ENCODE data around the gene COL4A2.

The COL4A2 gene

GRCh38 chr13:110262508-110263291 lies 44.4 kb upstream of the COL4A2 start:
- H3K4me3 ChIP-seq (replicated peaks; ENCODE audit: low read depth, low read length), result no peak overlapping the region
- DNase-seq (ENCODE audit: extremely low read depth, low read depth), result no peak
- TF ChIP-seq, protein P1, sequence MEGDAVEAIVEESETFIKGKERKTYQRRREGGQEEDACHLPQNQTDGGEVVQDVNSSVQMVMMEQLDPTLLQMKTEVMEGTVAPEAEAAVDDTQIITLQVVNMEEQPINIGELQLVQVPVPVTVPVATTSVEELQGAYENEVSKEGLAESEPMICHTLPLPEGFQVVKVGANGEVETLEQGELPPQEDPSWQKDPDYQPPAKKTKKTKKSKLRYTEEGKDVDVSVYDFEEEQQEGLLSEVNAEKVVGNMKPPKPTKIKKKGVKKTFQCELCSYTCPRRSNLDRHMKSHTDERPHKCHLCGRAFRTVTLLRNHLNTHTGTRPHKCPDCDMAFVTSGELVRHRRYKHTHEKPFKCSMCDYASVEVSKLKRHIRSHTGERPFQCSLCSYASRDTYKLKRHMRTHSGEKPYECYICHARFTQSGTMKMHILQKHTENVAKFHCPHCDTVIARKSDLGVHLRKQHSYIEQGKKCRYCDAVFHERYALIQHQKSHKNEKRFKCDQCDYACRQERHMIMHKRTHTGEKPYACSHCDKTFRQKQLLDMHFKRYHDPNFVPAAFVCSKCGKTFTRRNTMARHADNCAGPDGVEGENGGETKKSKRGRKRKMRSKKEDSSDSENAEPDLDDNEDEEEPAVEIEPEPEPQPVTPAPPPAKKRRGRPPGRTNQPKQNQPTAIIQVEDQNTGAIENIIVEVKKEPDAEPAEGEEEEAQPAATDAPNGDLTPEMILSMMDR (IDR thresholded peaks at IDR 0.05; ENCODE audit: low read depth, low read length, missing control alignments), result no peak

- no peak overlapping the region for H3K4me3 ChIP-seq (replicated peaks; ENCODE audit: low read depth, low read length)
- TF ChIP-seq, protein P1 (IDR thresholded peaks at IDR 0.05; ENCODE audit: low read depth, low read length, missing control alignments), result no peak
- DNase-seq (ENCODE audit: extremely low read depth, low read depth), result no peak
These were observed 43.7 kb upstream of the COL4A2 start for GRCh38 chr13:110263404-110263803.

GRCh38 chr13:110263888-110264287 lies 43.2 kb upstream of the COL4A2 start:
- TF ChIP-seq, protein P1 (IDR thresholded peaks at IDR 0.05; ENCODE audit: low read depth, low read length, missing control alignments), result no peak
- H3K4me3 ChIP-seq (replicated peaks; ENCODE audit: low read depth, low read length), result no peak overlapping the region
- no peak for DNase-seq (ENCODE audit: extremely low read depth, low read depth)

DNA sequence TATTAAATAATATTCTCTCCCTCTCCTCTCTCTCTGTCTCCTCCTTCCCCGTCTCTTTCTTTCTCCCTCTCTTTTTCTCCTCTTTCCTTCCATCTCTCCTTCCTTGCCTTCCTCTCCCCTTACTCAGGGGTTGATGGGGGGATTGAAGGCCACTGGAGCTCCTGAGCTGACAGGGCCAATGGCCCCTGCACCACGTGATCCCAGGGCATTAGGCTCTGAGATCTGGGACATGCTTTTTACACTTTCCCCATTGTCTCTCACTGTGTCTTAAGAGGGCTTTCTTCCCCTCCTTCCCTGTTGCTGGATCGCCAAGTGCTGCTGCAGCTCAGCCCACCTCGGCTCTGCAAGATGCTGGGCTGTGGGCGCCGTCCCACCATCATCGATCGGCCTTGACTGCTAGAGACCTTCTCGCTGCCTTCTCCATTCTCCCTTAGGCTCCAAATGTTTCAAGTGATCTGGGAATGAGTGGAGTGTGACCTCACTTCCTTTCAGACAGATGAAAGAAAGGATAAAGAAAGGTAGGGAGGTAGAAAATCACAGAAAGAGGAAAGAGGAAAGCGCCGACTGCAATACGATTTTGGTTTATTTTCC lies 42.3 kb upstream of the COL4A2 start:
- H3K4me3 ChIP-seq (replicated peaks; ENCODE audit: low read depth, low read length), result no peak overlapping the region
- TF ChIP-seq, protein P1 (IDR thresholded peaks at IDR 0.05; ENCODE audit: low read depth, low read length, missing control alignments), result no peak
- DNase-seq (ENCODE audit: extremely low read depth, low read depth), result no peak

GRCh38 chr13:110265341-110265681 lies 41.8 kb upstream of the COL4A2 start:
- TF ChIP-seq, protein P1 (IDR thresholded peaks at IDR 0.05; ENCODE audit: low read depth, low read length, missing control alignments), result no peak
- no peak for DNase-seq (ENCODE audit: extremely low read depth, low read depth)
- no peak overlapping the region for H3K4me3 ChIP-seq (replicated peaks; ENCODE audit: low read depth, low read length)

DNA sequence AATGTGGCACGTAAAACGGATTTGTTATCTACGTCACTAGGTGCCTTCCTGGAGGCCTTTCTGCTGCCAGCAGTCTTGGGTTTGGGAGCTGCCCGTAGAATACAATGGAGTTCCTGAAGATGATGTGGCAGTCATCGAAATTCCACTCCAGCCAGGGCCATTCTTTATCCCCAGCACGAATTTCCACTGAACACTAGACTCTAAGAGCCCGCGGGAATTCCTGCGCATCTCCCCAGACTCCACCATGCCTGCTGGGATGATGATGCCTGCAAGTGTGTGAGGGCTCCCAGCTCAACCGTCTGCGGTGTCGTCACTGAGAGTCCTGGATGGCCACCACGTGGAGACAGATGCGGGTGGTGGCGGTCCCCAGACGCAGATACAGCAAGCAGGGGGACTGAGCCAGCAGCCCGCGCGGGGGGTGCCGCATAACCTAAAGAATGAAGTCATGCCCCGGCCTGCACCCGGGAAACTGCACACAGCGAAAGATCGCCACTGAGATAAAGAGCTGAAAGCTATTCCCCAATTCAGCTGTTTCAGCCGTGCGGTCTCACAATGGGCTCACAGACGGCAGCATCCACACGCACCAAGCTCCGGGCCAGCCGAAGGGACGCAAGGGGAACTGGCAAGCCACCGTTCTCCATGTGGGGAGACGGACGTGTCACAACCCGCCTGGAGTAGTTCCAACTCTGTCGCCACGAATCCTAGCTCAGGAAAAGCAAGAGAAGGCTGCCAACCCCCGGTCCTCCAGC lies 41.2 kb upstream of the COL4A2 start:
- H3K4me3 ChIP-seq (replicated peaks; ENCODE audit: low read depth, low read length), result no peak overlapping the region
- TF ChIP-seq, protein P1 (IDR thresholded peaks at IDR 0.05; ENCODE audit: low read depth, low read length, missing control alignments), result no peak
- no peak for DNase-seq (ENCODE audit: extremely low read depth, low read depth)
